ENCODE data around the gene NSD2.

NSD2 gene

DNA sequence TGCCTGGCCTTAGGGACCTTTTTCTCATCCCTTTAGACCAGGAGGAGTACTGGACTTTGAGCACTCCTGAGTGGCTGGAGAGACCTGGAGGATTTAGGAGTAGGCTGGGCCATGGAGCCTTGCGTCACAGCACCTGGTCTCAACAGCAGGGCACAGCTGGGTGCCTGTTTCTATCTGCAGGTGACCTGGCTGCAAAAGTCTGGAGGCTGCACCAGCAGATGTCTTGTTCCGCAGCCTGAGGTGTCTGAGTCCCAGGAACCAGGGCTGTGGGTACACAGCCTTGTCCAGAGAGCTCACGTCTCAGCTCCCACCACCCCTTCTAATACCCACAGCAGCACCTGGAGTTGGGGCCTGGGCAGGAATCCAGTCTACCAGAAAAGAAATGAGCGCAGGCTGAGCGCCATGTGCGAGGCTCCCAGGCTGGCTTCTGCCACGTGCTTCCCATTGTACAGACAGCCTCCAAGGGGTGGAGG, 5.0 kb upstream of the NSD2 start:
- DNase-seq = no peak

DNA sequence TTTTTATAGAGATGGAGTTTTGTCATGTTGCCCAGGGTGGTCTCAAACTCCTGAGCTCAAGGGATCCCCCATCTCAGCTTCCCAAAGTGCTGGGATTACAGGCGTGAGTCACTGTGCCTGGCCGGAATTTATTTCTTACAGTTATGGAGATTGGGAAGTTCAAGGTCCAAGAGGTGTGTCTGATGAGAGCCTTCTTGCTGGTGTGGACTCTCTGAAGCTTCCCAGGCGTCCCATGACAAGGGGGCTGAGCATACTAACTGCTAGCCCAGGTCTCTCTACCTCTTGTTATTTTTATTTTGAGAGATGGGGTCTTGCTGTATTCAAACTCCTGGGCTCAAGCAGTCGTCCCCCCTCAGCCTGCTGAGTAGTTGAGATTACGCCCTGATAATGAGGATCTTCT, 2.9 kb upstream of the NSD2 start:
- DNase-seq = no peak

DNA sequence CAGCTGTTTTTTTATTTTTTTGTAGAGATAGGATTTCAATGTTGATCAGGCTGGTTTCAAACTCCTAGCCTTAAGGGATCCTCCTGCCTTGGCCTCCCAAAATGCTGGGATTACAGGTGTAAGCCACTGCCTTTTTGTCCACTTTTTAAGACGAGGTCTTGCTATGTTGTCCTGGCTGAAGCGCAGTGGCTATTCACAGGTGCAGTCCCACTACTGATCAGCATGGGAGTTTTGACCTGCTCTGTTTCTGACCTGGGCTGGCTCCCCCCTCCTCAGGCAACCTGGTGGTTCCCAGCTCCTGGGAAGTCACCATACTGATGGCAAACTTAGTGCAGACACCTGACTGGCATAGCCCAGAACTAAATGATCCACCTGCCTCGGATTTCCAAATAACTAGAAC, 2.3 kb upstream of the NSD2 start:
- DNase-seq = no peak

DNA sequence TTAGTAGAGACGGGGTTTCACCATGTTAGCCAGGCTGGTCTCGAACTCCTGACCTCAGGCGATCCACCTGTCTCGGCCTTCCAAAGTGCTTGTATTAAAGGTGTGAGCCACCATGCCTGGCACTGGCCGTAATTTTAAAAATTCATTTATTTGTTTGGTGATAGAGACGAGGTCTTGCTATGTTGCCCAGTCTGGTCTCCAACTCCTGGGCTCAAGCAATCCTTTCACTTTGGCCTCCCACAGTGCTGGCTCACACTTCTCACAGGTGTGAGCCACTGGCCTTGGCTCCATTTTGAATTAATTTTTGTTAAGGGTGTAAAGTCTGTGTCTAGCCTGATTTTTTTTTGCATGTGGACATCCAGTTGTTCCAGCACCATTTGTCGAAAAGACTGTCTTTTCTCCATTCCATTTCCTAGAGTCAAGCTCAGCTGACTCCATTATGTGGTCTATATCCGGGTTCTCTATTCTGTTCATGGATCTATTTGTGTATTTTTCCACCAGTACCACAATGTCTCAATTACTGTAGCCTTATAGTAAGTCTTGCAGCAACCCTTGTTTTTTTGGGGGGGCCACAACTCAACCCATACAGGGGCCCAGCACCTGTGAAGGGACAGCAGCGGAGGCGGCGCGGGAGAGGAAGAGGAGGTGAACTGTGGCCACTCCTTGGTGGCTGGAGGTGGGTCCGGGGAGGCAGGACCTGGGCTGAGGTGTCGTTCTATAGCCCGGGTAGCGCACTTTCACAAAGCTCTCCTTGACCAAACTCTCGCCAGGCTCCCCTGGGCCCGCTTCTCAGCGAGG, 1.5 kb upstream of the NSD2 start:
- no peak for DNase-seq

DNA sequence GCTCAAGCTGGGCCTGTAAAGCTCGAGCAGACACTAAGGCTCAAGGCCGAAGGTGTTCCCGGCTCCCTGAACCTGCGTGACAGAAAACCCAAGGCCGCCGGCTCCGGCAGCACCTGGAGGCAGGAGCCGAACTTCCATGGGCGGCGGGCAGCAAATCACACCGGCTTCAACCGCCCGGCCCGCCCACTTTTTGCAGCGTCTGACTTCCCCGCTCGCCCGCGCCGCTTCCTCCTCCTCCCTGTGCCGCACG, 940 bp upstream of the NSD2 start:
- DNase-seq = peak; percentile 42

DNA sequence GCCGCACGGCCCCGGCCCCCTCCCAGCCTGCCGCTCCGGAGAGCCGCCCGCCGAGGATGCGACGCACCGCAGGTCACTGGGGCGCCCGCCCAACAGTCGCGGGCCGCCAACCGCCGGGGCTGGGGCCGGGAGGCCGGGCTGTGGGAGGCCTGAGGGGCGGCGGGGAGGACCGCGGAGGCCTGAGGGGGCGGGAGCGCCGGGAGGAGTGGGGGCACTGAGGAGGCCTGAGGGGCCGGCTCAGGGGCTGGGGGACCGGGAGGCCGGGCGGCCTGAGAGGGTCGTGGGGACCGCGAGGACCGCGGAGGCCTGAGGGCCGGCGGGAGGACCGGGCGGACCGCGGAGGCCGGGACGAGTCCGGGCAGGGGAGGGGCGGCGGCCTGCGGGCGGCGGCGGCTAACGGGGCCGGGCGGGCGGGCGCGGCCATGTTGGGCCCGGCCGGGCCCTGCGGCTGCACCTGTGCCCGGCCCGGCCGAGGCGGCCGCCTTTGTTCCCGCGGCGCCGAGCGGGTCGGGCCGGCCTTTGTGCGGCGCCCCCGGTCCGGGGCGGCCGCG, 353 bp downstream of the NSD2 start:
- no peak for DNase-seq

DNA sequence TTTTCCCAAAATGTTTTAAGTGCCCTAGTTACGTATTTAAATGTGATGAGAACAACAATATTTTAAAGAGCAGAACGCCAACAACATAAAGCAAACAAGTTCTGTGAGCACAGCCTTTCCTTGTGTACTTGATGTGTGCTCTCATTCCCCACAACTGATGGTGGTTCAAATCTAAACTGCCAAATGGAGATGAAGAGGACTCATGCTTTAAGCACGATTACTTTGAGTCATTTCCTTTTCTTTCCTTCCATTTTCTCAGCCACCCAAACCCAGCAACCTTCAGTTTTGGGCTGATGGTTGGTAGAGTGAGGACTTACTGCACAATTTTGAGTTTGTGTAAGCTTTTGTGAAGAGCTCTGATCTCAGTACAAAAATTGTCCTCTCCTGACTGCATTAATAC, 1.7 kb downstream of the NSD2 start:
- no peak for DNase-seq

DNA sequence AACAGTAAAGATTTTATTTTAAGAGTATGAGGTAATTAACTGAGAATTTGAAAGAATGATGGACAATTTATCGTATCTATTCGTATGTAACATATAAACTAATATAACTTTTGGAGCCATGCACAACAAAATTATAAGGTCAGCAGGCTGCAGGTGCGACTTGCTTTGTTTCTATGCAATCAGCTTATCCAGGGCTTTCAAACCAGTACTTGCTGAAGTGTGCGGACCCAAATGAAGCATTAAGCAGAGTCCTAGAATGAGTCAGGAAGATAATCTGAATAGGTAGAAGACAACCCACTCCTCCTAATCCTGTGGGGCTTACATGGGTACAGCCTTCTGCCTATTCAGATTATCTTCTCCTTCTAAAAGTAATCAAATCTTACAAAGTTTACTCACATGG, 2.1 kb downstream of the NSD2 start:
- no peak for DNase-seq

DNA sequence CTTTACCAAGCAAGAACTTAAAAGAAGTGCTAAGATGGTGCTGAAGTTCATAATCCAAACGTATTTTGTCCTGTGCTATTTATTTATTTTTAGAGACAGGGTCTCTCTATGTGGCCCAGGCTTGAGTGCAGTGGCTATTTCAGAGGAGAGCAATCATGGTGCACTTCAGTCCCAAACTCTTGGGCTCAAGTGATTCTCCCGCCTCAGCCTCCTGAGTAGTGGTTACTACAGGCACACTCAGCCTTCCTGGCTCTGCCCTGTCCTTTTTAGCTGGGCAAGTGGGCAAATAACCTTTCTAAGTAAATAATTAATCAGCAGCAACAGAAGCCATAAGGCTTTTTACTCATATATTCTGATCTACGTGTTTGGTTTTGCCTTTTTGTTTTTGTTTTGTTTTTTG, 2.6 kb downstream of the NSD2 start:
- DNase-seq = no peak

DNA sequence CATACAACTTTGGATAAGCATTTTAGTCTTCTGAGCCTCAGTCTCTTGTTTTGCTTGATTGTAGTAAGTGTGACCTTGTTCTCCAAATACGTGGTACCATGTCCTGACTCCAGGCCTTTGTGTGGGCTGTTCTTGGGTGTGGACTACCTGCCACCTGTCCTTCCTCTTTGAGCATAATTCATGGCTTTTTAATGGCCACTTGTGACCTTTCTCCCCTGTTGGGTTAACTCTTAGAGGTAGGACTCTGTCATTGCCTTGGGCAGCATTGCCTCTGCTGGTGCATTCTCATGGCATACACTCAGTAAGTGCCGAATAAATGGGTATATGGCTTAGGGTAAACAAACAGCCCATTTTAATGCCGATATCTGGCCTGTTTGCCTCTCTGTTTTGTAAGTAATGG, 3.0 kb downstream of the NSD2 start:
- DNase-seq = no peak

DNA sequence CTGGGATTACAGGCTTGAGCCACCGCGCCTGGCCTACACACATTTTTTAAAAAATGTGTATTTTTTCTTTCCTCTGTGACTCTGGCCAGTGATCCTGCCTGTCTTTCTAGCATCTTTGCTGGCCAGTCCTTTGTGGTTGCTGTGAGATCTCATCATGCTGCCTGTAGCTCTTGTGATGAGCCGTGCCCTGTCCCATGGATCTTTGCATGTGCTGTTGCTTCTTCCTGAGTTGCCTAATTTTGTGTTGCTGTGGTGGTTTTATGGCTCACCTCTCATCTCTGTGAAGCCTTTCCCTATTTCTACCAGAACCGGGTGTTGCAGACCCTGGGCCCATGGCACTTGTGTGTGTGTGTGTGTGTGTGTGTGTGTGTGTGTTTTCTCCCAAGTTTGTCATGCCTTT, 8.3 kb downstream of the NSD2 start:
- no peak for DNase-seq

DNA sequence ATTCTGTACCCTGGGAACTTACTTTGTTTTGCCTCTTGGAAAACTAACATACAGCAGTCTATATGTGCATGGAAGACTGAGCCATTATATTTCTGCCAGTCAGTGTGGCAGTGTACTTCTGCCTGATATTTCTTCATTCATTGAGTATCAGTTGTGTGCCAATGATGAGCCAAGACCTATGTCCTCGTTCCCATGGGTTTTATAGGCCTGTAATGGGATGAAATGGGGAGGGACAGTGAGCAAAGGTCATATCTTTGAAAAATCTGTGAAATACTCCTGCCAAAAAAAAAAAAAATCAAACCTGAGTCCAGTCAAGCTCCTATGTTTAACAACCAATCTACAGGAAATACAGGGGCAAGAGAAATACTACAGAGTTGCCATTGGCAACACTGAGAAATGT, 9.1 kb downstream of the NSD2 start:
- DNase-seq = no peak

DNA sequence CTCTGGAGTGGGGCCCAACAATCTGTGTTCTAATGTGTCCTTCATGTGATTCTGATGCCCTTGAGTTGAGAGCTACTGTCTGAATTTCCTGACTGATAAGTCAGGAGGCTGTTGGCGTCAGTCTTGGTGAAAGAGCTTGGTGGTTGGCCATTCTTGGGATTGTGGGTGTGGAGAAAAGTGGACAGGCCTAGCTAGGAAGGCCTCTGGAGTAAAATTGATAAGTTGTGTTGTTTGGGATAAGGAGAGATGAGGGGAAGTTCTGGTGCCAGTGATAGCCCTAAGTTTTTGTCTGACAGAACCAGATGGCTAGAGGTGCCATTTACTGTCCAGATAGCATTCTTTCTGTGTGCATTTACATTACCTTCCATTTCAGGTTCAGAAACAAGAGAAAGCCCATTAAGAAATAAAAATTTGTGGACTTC, 11.7 kb downstream of the NSD2 start:
- no peak for DNase-seq

DNA sequence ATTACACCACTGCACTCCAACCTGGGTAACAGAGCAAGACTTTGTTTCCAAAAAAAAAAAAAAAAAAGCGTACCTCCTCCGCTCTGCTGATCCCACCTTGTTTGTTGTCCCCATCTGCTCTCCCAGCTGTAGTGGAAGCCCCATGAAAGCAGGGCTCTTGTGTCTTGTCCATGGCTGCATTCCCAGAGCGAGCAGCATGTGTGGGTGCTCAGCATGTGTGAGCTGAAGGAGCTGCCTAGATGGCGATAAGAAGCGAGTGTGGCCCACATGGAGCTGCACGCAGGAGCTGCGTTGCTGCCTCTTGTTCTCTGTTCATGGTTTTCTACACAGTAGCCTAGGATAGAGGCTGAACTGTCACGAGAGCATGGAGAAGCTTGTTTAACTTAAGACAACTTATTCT, 12.4 kb downstream of the NSD2 start:
- DNase-seq = no peak

DNA sequence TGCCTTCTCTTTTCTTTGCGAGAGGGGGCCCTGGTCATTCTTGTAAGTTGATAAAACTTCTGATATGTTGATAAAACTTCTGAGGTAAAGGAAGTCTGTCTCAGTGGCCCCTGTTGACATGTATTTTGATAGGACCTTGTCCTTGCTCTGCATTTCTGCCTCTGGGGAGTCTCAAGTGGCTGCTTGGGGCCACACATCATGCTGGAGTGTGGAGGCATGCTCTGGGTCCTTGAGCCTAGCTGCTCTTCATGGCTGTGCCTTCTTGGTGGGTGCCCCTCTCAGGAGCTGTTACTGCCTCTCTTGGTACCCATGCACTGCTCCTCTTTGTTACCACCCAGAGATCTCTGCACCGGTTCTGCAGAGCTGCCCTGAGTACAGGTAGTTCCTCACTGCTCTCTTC, 14.2 kb downstream of the NSD2 start:
- DNase-seq = no peak

DNA sequence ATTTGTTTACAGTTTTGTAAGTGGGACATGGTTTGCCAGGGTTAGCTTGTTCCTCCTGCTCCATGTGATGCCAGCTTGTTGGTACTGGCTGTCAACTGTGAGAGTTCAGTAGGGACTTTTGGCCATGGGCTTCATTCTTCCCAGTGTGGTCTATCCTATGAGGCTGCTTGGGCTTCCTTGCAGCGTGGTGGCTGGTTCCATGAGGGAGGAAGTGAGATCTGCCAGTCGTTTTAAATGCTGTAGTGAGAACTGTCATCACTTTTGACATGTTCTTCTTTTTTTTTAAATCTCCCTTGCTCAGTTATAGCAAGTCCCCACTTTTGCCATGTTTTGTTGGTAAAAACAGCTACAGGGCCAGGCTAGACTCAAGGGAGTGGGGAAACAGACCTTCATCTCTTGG, 15.9 kb downstream of the NSD2 start:
- DNase-seq = no peak

DNA sequence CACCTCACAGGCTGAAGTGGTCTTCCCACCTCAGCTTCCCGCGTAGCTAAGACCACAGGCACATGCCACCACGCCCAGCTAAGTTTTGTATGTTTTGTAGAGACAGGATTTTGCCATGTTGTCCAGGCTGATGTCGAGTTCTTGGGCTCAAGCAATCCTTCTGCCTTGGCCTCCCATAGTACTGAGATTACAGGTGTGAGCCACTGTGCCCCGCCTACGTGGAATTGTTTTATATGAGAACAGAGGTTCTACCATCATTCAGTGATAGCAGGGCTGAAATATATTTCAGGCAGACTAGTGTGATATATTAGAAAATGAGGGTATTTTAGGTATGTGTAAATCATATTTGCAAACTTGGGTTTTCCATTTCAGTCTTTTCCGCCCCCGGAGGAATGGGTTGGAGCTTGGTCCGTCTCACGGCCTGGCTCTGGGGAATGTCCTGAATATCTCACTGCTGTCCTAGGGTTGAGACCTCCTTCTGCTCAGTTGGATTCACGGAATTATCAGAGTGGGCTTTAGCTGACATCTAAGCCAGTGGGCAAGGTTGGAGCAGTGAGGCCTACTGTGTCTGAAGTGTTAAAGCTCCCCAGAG, 19.9 kb downstream of the NSD2 start:
- no peak for DNase-seq

DNA sequence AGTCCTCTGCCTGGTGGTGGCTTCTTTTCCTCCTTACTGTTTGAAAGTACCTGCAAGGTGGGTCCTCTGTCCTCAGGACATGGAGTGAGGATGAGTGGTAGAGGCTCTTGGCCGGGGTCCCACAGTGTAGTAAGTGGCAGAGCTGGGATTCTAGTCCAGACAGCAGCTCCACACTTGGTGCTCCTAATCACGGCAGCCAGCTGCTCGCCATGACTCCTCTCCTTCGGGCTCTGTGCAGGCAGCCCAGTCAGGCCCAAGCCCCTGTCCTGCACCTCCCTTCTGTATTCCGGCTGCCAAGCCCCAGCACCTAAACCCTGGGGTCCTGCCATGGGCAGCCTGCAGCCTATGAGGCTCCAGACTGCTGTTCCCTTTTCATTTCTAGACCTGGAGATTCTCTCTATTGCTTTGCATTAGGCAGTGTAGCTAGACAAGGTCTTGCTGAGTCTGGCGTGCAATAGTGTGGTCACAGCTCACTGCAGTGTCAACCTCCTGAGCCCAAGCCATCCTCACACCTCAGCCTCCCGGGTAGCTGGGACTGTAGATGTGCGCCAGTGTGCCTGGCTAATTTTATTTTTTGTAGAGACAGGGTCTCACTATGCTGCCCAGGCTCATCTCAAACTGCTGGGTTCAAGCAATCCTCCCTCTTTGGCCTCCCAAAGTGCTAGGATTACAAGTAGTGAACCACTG, 24.9 kb downstream of the NSD2 start:
- no peak for DNase-seq

DNA sequence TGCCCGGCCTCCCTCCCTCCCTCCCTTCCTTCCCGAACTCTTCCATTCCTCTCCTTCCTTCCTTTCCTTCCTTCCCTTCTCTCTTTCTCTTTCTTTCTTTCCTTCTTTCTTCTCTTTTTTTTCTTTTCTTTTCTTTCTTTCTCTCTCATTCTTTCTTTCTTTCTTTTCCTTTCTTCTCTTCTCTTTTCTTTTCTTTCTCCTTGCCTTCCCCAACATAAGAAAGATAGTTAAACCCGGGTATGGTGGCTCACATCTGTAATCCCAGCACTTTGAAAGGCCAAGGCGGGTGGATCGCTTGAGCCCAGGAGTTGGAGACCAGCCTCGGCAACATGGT, 25.4 kb downstream of the NSD2 start:
- no peak for DNase-seq

DNA sequence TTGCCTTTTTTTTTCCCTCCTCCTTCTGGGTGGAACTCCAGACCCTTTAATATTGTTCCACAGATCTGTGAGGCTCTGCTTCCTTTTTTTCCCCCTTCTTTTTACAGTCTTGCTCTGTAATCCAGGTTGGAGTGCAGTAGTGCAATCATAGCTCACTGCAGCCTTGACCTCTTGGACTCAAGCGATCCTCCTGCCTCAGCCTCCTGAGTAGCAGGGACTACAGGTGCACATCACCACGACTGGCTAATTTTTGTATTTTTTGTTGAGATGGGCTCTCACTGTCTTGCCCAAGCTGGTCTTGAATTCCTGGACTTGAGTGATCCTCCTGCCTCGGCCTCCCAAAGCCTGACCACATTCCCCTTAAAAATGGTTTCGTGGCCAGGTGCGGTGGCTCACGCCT, 26.8 kb downstream of the NSD2 start:
- DNase-seq = no peak

DNA sequence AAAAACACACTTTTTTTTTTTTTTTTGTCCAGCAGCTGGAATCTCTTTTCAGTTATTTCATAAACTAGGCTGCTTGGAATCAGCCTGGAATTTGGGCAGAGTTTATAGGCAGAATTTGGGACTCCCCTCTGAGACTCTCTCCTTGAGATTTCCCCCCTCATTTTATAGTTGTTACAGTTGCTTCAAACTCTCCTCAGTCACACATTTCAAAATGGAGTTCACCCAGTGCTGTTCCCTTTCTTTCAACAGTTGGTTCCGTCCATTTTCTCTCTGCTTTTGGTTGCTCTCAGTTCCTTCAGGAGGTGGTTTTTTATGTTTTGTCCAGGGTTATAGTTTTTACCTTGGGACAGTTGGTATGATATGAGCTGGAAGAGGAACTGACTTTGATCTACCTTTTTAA, 27.5 kb downstream of the NSD2 start:
- DNase-seq = no peak

DNA sequence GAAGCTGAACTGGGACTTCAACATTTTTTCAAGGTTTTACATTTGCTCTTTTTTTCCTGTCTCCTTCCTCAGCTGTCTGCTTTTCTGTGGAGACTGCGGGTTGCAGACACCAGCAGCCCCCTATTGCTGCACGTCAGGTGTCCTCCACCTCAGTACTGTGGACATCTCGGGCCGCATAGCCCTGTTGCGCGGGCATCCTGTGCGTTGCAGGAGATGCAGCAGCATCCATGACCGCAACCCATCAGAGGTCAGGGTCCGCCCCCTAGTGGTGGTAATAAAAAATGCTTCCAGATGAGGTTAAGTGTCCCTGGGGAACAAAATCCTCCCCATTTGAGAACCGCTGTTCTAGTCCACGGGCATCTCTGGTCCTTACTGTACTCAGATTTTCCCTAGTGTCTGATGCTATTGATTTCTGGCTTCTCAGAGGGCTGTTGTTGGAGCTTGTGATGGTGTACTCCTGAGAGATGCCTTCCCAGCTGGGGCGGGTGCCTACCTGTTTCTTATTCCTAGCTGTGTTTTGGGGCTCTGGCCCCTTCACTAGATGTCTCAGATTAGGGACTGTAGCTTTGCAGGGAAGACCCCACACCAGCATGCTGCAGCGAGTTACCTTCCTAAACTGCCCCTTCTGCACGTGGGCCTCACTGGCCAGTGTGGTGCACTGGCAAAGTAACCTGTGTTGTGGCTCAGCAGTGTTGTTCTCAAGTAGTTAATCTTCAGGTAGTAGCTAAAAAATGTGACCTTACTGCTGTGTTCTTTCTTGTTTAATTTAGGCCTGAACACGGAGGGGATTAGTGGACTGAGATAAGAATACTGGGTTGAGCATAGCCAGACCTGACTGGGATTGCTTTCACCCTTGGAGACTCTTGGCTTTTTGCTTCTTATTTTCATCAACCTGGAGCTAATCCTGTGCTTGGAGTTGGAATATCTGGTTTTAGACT, 28.2 kb downstream of the NSD2 start:
- no peak for DNase-seq

DNA sequence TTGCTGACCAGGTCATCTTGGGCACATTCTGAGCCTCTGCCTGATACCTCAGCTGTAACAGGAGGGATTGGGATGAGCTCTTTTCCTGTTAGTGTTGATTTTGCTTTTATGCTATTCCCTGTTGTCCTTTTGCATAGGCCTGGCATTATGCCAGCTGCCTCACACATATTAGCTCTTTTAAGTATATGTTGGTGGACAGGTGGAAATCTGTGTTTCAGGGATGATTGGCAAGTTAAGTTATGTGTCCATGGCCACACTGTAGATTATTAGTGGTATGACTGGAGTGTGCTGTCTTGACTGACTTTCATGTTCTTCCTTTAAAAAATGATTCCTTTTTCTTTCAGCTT, 28.9 kb downstream of the NSD2 start:
- no peak for DNase-seq

DNA sequence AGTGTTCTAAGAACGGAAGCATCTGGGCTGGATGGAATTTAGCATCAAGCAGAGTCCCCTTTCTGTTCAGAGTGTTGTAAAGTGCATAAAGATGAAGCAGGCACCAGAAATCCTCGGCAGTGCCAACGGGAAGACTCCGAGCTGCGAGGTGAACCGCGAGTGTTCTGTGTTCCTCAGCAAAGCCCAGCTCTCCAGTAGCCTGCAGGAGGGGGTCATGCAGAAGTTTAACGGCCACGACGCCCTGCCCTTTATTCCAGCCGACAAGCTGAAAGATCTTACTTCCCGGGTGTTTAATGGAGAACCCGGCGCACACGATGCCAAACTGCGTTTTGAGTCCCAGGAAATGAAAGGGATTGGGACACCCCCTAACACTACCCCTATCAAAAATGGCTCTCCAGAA, 29.4 kb downstream of the NSD2 start:
- no peak for DNase-seq

Data from NCI-H1417 treated with DMSO at 0.1 percent for 48 hours (cell line).